CD1c-positive myeloid dendritic cell (primary cell): ENCODE data around the gene CAMK1D.
"Not testable (repeated sequence)": the region's sequence is repeated elsewhere in the genome, so short reads cannot be mapped to it uniquely, and the experiment has no call there.

Experiments
- DNase-seq: peaks from one replicate; pipeline ENCODE4 v3.0.0-alpha.2; 2016; ENCODE audit errors: extremely low spot score

CAMK1D gene

GRCh38 chr10:12699781-12700556 lies 350.6 kb downstream of the CAMK1D start:
- DNase-seq = peak; percentile 68

GRCh38 chr10:12700557-12700874 lies 351.2 kb downstream of the CAMK1D start:
- no peak for DNase-seq

- no peak for DNase-seq
Observed at GRCh38 chr10:12701696-12702095, 352.3 kb downstream of the CAMK1D start.

GRCh38 chr10:12702215-12702770 lies 352.9 kb downstream of the CAMK1D start:
- no peak for DNase-seq

- no peak for DNase-seq
Observed at GRCh38 chr10:12703126-12703525, 353.8 kb downstream of the CAMK1D start.

- no peak for DNase-seq
Observed at GRCh38 chr10:12703813-12704212, 354.5 kb downstream of the CAMK1D start.

GRCh38 chr10:12704488-12704887 lies 355.1 kb downstream of the CAMK1D start:
- DNase-seq = no peak

GRCh38 chr10:12705943-12706342 lies 356.6 kb downstream of the CAMK1D start:
- no peak for DNase-seq

GRCh38 chr10:12707461-12708185 lies 358.3 kb downstream of the CAMK1D start:
- DNase-seq = no peak

- no peak for DNase-seq
Observed at GRCh38 chr10:12709000-12709401, 359.7 kb downstream of the CAMK1D start.

- no peak for DNase-seq
Observed at GRCh38 chr10:12709521-12709963, 360.2 kb downstream of the CAMK1D start.

- DNase-seq = no peak
Observed at GRCh38 chr10:12710157-12710556, 360.8 kb downstream of the CAMK1D start.

GRCh38 chr10:12710594-12711349 lies 361.4 kb downstream of the CAMK1D start:
- peak; percentile 86 for DNase-seq

- DNase-seq = no peak
Observed at GRCh38 chr10:12711350-12711708, 362.0 kb downstream of the CAMK1D start.

- peak; percentile 3 for DNase-seq
Observed at GRCh38 chr10:12712293-12712983, 363.1 kb downstream of the CAMK1D start.

- DNase-seq = not testable (repeated sequence)
Observed at GRCh38 chr10:12712984-12713316, 363.6 kb downstream of the CAMK1D start.

- no peak for DNase-seq
Observed at GRCh38 chr10:12716042-12716441, 366.7 kb downstream of the CAMK1D start.

- no peak for DNase-seq
Observed at GRCh38 chr10:12717981-12718707, 368.8 kb downstream of the CAMK1D start.

GRCh38 chr10:12719365-12719764 lies 370.0 kb downstream of the CAMK1D start:
- peak; percentile 22 for DNase-seq

- DNase-seq = peak; percentile 3
Observed at GRCh38 chr10:12720217-12720981, 371.1 kb downstream of the CAMK1D start.
